ENCODE data around the gene ERBB2.

GRCh38 chr17:39687101-39687545 lies 12.7 kb upstream of the ERBB2 start:
- TF ChIP-seq POLR2A (IDR thresholded peaks at IDR 0.05) (no peak), CTCF (IDR thresholded peaks at IDR 0.05) (no peak), POLR2AphosphoS5 (IDR thresholded peaks at IDR 0.05) (no peak), EP300 (IDR thresholded peaks at IDR 0.05) (no peak)

Measured in suprapubic skin (tissue), 4 donors.